ENCODE data around the gene ZNF398.

Gene ZNF398

DNA sequence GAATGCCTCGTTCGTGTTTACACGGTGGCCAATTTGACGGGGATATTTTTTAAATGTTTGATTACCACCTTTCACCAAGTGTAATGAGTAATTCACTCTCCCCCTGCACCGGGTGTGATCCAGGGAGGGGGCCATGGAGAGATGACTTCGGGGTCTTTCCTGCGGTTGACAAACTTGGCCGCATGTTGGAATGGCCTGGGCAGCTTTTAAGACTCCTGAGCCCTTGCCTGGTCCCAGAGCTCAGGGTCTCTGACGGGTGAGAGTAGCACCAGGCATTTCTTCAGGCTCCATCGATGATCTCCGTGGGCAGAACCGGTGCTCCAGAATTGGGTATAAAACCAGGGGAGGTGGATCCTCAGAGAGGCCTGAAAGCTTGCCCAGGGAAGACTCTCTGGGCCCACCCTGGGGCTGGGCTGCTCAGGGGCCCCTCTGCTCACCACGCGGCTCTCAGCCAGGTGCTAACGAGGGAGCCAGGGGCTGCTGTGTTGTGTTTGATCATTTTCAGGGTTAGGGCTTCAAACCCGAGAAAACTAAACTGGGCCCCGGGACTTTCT, 49.0 kb downstream of the ZNF398 start:
- DNase-seq (ENCODE audit: low spot score) = no peak

DNA sequence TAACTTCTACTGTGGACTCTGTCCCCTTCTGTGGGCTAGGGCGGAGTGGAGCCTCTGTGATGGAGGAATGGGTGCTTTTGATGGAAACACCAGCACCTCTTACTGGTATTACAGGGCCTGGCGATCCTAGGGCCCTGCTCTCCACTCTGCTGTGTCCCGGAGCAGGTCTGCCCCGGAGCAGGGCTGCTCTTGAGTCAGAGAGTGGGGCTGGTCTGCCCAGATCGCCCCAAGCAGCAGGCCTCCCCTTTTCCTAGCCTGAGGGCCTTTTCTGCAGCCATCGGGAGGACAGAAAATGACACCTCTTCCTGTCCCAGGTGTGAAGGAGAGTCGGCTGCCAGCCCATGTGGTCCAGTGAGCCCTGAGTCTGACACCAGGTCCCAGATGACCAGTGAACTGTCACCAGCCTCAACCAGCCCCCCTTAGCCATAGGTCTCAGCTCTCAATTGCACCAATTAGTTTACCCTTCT, 49.5 kb downstream of the ZNF398 start:
- no peak for DNase-seq (ENCODE audit: low spot score)

DNA sequence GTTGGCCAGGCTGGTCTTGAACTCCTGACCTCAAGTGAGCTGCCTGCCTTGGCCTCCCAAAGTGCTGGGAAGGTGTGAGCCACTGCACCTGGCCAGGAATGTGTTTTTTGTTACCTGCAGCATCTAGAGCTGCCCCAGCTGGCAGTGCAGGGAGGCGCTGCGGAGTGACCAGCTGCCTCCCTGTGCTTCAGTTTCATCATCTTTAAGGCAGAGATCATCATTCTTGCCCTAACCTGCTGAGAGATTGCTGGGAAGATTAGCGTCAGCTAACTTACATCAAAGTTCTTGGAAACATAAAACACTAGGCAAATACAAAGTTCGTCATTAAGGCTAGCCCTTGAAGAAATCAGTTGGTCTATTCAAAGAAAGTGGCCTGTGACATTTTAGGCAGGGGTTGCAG, 50.4 kb downstream of the ZNF398 start:
- no peak for DNase-seq (ENCODE audit: low spot score)

GRCh38 chr7:149198161-149198816, 51.0 kb downstream of the ZNF398 start:
- no peak for DNase-seq (ENCODE audit: low spot score)

DNA sequence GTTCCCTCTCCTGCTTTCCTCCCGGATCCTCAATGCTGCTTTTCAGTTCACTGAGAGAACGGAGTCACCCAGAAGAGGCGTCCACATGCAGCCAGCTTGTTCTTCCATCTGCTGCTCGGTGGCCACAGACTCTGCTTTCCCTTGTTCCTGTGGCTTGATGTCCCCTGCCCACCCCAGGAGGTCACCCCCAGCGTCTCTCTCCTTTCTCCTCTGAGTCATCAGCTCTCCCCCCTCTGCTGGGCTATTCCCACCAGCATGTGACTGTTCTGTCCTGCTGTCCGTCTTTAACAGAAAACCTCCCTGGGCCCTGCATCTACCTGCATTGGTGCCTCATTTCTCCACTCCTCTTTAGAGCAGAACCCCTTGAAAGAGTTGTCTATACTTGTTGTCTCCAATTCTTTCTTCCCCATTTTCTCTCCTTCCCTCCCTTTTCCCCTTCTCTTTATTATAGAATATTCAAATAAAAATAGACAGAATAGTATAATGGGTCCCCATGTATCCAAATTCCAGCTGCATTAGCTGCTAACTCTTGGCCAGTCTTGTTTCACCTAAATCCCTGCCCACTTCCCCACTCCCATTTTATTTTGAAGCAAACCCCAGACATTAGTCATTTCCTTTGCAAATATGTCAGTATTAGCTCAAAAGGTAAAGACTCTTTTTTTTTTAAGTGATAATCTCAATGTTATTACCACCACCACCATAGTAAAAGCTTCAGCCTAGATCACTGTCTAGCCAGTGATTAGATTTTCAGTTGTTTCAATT, 52.2 kb downstream of the ZNF398 start:
- no peak for DNase-seq (ENCODE audit: low spot score)

GRCh38 chr7:149202831-149203231, 55.6 kb downstream of the ZNF398 start:
- no peak for DNase-seq (ENCODE audit: low spot score)

DNA sequence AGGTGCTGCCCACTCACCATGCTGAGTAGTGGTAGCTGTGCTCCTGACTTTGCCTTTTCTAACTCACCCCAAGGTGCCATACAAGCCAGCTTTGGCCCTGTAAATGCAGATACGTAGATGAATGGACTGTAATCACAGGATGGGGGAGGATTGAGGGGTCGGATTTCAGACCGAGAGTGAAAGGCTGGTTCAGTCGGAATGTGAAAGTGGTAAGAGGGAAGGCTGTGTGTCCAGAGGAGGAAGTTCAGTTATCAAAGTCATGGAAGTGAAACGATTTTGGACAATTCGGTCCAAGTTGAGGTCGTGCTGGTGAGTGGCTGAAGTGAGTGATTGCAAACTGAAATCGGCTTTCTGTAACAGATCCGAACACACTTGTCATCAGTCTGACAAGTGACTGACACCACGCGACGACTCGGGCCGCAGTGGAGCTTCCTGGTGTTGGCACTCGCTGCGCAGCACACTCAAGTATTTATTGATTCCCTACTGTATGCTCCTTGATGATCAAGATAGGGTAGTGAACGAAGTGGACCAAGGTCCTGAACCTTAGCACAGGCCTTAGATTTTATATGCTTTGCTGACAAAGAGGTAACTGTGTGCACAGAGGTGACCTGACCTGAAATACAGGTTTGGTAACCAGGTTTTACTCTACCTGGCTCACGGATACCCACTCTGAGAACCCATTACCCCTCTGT, 58.6 kb downstream of the ZNF398 start:
- no peak for DNase-seq (ENCODE audit: low spot score)

GRCh38 chr7:149207324-149208035, 60.2 kb downstream of the ZNF398 start:
- DNase-seq (ENCODE audit: low spot score) = no peak

GRCh38 chr7:149209518-149210269, 62.4 kb downstream of the ZNF398 start:
- DNase-seq (ENCODE audit: low spot score) = peak; percentile 33

DNA sequence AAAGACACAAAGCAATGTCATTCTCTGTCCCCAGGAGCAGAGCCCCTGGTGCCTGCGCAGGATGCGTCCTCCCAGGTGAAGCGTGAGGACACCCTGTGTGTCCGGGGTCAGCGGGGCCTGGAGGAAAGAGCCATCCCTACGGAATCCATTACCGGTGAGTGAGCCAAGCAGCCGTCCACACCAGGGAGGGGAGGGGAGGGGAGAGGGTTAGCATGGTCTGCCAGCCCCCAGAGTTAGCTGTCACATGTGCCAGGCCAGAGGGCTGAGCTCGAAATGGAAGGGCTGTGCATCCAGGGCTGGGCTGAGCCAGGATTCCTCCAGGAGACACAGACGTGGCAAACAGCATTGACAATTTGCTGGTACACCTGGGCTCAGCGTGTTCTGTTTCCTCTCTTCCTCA, 63.3 kb downstream of the ZNF398 start:
- no peak for DNase-seq (ENCODE audit: low spot score)

DNA sequence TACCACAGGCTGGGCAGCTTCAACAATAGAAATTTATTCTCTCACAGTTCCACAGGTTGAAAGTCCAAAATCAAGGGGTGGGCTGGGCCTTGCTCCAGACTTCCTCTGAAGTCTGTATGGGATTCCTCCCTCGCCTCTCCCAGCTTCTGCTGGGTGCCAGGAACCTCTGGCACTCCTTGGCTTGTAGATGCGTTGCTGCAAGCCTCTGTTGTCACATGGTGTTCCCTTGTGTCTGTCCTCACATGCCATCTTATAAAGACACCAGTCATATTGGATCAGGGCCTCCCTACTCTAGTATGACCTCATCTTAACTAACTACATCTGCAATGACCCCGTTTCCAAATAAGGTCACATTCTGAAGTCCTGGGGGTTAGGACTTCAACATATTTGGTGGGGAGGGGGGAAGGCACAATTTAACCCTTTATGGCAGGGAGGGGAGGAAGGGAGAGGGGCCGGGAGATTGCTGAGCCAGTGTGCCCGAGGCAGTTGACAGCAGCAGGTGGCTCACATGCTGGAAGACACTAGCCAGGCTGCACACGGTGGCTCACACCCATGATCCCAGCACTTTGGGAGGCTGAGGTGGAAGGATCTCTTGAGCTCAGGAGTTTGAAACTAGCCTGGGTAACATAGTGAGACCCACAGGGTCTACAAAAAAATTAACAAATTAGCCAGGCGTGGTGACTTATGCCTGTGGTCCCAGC, 66.9 kb downstream of the ZNF398 start:
- no peak for DNase-seq (ENCODE audit: low spot score)

DNA sequence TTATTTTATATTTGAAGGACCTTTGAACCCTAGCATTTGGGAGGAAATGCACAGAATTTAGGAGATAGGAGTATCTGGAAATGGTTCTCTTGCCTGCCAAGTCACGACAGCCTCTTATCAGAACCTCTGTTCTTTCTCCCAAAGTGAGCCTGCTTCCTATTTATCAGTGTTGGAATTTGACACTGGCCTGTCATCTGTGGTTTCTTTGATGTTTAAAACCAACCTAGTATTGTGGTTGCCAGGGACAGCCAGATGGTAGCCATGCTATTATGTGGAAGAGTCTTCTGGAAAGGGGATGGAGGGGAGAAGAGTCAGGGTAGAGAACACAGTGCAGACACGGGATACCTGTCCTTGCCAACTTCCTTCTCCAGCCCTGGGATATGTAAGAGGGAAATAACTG, 69.1 kb downstream of the ZNF398 start:
- no peak for DNase-seq (ENCODE audit: low spot score)

DNA sequence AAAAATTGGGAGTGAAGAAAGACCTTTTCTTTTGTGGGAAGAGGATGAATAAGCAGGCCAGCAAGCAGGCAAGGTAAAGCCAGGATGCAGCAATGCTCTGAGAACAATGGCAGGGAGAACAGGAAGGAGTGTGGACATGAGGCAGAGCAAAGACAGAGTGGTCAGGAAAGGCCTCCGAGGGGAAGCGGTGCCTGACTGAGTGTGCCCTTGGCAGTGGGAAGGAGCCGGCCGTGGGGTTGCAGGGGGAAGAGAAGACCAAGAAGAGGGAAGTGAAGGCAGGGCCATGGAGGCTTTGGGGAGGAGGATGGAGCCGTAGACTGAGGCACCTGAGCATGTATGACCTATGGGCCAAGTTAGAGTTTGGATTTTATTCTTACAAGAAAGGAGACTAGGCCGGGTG, 70.3 kb downstream of the ZNF398 start:
- DNase-seq (ENCODE audit: low spot score) = no peak

GRCh38 chr7:149218469-149219420, 71.5 kb downstream of the ZNF398 start:
- DNase-seq (ENCODE audit: low spot score) = no peak

GRCh38 chr7:149220534-149220933, 73.3 kb downstream of the ZNF398 start:
- DNase-seq (ENCODE audit: low spot score) = no peak

- DNase-seq (ENCODE audit: low spot score) = no peak
Measured at GRCh38 chr7:149223176-149223575, 75.9 kb downstream of the ZNF398 start.

DNA sequence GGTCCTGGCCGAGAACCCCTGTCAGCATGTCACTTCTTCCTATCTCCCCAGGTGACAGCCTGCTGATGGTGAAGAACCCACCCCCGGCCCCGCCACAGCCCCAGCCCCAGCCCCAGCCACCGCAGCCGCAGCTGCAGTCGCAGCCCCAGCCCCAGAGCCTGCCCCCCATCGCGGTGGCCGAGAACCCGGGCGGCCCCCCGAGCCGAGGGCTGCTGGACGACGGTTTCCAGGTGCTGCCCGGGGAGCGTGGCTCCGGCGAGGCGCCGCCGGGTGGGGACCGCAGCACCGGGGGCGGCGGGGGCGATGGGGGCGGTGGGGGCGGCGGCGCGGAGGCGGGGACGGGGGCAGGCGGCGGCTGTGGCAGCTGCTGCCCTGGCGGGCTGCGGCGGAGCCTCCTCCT, 76.5 kb downstream of the ZNF398 start:
- DNase-seq (ENCODE audit: low spot score) = no peak

DNA sequence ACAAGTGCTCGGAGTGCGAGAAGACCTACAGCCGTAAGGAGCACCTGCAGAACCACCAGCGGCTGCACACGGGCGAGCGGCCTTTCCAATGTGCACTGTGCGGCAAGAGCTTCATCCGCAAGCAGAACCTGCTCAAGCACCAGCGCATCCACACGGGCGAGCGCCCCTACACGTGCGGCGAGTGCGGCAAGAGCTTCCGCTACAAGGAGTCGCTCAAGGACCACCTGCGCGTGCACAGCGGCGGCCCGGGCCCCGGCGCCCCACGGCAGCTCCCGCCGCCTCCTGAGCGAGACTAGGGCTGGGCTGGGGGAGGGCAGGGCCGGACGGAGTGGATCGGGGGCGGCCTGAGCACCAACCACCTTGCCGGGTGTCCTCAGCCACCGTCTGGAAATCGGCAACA, 77.1 kb downstream of the ZNF398 start:
- DNase-seq (ENCODE audit: low spot score) = no peak

DNA sequence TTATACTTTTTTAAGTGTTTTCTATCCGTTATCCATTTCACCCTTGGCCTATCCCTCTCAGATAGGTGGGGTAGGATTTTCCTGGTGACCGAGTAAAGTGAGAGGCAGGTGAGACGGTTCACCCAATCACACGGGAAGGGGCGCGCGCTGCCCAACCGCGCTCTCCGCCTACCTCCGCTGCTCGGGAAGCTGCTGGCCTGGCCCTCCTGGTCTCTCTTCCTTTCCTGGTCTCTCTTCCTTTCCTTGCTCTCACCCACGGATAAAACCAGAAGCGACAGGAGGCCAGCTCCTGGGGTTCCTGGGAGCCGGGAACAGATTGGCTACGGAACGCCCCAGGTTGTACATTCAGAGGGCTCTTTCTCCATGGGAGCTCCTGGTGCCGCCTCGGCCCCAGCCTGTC, 77.9 kb downstream of the ZNF398 start:
- DNase-seq (ENCODE audit: low spot score) = no peak

DNA sequence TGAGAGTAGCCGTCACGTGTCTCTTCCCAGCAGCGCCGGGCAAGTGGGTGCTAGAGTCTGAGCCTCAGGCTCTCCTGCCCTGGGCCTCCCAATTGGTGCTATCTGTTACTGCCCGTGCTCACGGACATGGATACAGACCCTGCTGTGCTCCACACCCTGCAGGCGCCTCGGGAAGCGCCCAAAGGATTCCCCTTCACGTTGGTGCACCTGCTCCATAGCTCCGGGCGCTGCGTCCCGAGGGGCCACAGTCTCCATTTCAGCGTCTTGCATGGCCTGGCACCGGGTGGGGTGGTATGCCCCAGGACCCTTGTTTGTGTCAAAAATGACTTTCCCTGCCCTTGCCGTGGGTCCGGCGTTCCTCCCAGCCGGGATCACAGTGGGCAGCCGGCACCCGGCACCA, 78.4 kb downstream of the ZNF398 start:
- DNase-seq (ENCODE audit: low spot score) = no peak

Data from CD4-positive, alpha-beta T cell treated with Interleukin-6 at 100 ng/mL for 8 hours (primary cell).